Spleen (tissue), 11 donors: Measurements from ENCODE around the gene ADPRS. TPM values are rescaled to one million over a fixed set of nuclear protein-coding genes. Genes with fewer than 3 reads are reported as not detected.

ENCODE experiments used
- DNase-seq: peaks from one replicate; pipeline ENCODE4 v3.0.0-alpha.2; 2020
- H3K27ac ChIP-seq, 8 donors: fragments of 200-600 bp; sonication (generic) in 7 of 8; 1 replicate in 4 of 8; 2 replicates in 4 of 8; pipeline versions ENCODE4 v1.5.0 to v1.8.0; 2016 to 2021; ENCODE audit warnings: inconsistent platforms in 4 of 8, mild to moderate bottlenecking in 4 of 8, moderate library complexity in 1 of 8
- H3K27me3 ChIP-seq, 7 donors: fragments of 200-600 bp; sonication (generic) in 6 of 7; replicated peaks in 1 of 7; 1 replicate in 4 of 7; 2 replicates in 3 of 7; pipeline versions ENCODE4 v1.5.0 to v1.8.0; 2016 to 2021; ENCODE audit warnings: inconsistent platforms in 3 of 7, mild to moderate bottlenecking in 1 of 7
- H3K36me3 ChIP-seq, 6 donors: fragments of 200-600 bp; sonication (generic) in 5 of 6; 1 replicate in 4 of 6; 2 replicates in 2 of 6; pipeline versions ENCODE4 v1.5.0 to v1.8.0; 2016 to 2021; ENCODE audit warnings: inconsistent platforms in 2 of 6
- H3K4me1 ChIP-seq, 6 donors: fragments of 200-600 bp; sonication (generic) in 5 of 6; 1 replicate in 3 of 6; 2 replicates in 3 of 6; pipeline versions ENCODE4 v1.5.0 to v1.8.0; 2016 to 2021; ENCODE audit warnings: inconsistent platforms in 3 of 6
- H3K4me3 ChIP-seq, 8 donors: fragments of 200-600 bp; sonication (generic) in 7 of 8; 1 replicate in 4 of 8; 2 replicates in 4 of 8; pipeline versions ENCODE4 v1.5.0 to v1.8.0; 2016 to 2021; ENCODE audit warnings: inconsistent platforms in 4 of 8, mild to moderate bottlenecking in 4 of 8, moderate library complexity in 2 of 8
- H3K9me3 ChIP-seq, 8 donors: fragments of 200-600 bp; sonication (generic) in 7 of 8; 1 replicate in 4 of 8; 2 replicates in 4 of 8; pipeline versions ENCODE4 v1.5.0 to v1.8.0; 2016 to 2021; ENCODE audit warnings: inconsistent platforms in 4 of 8
- POLR2A ChIP-seq, 3 donors: fragments of 450-650 bp; IDR thresholded peaks; one replicate each; pipeline ENCODE4 v1.5.1; 2017; ENCODE audit warnings: antibody characterized with exemption in 3 of 3, mild to moderate bottlenecking in 1 of 3
- POLR2AphosphoS5 ChIP-seq, 3 donors: sonication (generic); formaldehyde crosslinking; IDR thresholded peaks; one replicate each; pipeline ENCODE4 v1.5.1; 2017; ENCODE audit warnings: antibody characterized with exemption in 3 of 3
- WGBS, 5 donors: extraction: QIAGEN DNeasy Blood & Tissue Kit in 3 of 5; methylation state at CpG; one replicate each; pipeline versions ENCODE4 v1.1.5 to v1.1.7; 2013 to 2018; 5-methylcytosine and 5-hydroxymethylcytosine counted together
- intact Hi-C: fragments of 100-400 bp; cut with DNase I; formaldehyde crosslinking; loops from one replicate; pipeline ENCODE4 v1.15.0; 2023; ENCODE audit warnings: low total_unique reads
- polyA plus RNA-seq, 3 donors: library from polyadenylated mRNA; stranded (reverse); fragments of 200-250 nt; gene quantifications; one replicate each; pipeline ENCODE4 v1.2.1, GENCODE V29; 2013
- total RNA-seq, 7 donors: library from RNA; depleted of rRNA in 3 of 7; stranded (reverse); fragments of >200 nt in 3 of 7; fragmentation: NEBNext Ultra II Directional in 4 of 7; extraction: Animal tissue kit (Norgen Biotek cat#: 25700) in 4 of 7; gene quantifications; one replicate each; pipeline versions ENCODE4 v1.1.0 to v1.2.1, GENCODE V29; 2016 to 2021
- TF ChIP-seq, protein P1 (sequence below), 11 experiments: fragments of 200-600 bp in 7 of 11; fragments of 450-650 bp in 4 of 11; sonication (generic) in 4 of 11; IDR thresholded peaks in 8 of 11; conservative IDR thresholded peaks in 3 of 11; 1 replicate in 7 of 11; 2 replicates in 4 of 11; pipeline versions ENCODE4 v1.4.0 to v1.8.0; 2016 to 2021; ENCODE audit warnings: antibody characterized with exemption in 11 of 11, inconsistent platforms in 4 of 11, mild to moderate bottlenecking in 1 of 11
- donor health status: healthy with polysubstance abuse.
- donor health status: DM: no; HTN: no; CAD: no; lungs with moderate emphysema.
- donor health status: DM: no; HTN: no; CAD: no.
- donor health status: Bipolar disorder and iron deficiency.
- donor health status: healthy.
- donor health status: DM: no; HTN: no; CAD: no.
- donor health status: DM: yes; HTN: yes; CAD: no.

Gene ADPRS
- total and polyA plus RNA-seq, 10 donors: 21.3 to 44.9 (median 26.2) TPM

DNA sequence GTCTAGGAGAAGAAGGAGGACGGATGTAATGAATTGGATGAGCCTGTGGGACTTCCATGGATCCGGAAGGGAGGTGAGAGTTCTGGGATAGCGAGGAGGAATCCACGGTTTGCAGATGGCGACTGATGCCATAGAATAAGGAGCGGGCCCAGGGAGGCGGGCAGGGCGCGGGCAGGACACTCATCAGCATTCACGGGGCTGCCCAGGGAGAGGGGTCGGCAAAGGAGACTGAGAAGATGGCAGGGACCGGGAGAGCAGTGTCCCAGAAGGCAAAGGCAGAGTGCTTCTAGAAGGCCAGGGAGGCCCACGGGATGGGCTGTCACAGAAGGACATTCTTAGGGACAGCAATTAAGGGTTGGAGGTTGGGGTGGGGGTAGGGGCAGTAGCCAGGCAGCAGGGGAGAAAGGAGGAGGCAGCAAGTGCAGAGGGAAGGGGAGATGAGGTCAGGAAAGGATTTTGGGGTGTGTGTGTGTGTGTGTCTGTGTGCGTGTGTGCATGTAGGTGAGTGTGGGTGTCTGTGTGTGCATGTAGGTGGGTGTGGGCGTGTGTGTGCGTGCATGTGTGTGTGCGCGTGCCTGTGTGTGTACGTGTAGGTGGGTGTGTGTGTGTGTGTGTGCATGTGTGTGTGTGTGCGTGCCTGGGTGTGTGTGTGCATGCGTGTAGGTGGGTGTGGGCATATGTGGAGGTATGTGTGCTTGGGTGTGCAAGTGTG lies 37.5 kb downstream of the ADPRS start:
- Histone ChIP-seq H3K4me1 (peaks cover 7 to 50% (median 20%) of the 10 kb centered on the region in 6 donors), H3K36me3 (no peaks in the 10 kb centered on the region), H3K27me3 (peaks cover 0 to 35% (median 10%) of the 10 kb centered on the region in 7 donors), H3K4me3 (peak overlapping the region in 1 of 8 donors; percentile 67), H3K27ac (peak overlapping the region in 3 of 8 donors; percentile 22 to 70 (median 44)), H3K9me3 (no peaks in the 10 kb centered on the region)
- TF ChIP-seq POLR2A (IDR thresholded peaks at IDR 0.05): no peak
- 80 to 90% (median 84%) methylated on average over 21 of the region's 21 CpGs for WGBS, 5 donors
- no peak for DNase-seq
- intact Hi-C loops: no loop called here

GRCh38 chr1:36126797-36127500 lies 38.3 kb downstream of the ADPRS start:
- 64 to 82% (median 74%) methylated on average over 6 to 7 of the region's 7 CpGs for WGBS, 5 donors
- Histone ChIP-seq H3K4me1 (peaks cover 7 to 42% (median 20%) of the 10 kb centered on the region in 6 donors), H3K9me3 (no peaks in the 10 kb centered on the region), H3K36me3 (no peaks in the 10 kb centered on the region), H3K27me3 (peaks cover 0 to 35% (median 10%) of the 10 kb centered on the region in 7 donors), H3K4me3 (no peak overlapping the region), H3K27ac (no peak overlapping the region)
- no peak for DNase-seq
- TF ChIP-seq, protein P1, sequence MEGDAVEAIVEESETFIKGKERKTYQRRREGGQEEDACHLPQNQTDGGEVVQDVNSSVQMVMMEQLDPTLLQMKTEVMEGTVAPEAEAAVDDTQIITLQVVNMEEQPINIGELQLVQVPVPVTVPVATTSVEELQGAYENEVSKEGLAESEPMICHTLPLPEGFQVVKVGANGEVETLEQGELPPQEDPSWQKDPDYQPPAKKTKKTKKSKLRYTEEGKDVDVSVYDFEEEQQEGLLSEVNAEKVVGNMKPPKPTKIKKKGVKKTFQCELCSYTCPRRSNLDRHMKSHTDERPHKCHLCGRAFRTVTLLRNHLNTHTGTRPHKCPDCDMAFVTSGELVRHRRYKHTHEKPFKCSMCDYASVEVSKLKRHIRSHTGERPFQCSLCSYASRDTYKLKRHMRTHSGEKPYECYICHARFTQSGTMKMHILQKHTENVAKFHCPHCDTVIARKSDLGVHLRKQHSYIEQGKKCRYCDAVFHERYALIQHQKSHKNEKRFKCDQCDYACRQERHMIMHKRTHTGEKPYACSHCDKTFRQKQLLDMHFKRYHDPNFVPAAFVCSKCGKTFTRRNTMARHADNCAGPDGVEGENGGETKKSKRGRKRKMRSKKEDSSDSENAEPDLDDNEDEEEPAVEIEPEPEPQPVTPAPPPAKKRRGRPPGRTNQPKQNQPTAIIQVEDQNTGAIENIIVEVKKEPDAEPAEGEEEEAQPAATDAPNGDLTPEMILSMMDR (IDR thresholded peaks at IDR 0.05 in 8 of 11, conservative IDR thresholded peaks at IDR 0.05 in 3 of 11): no peak
- TF ChIP-seq POLR2A (IDR thresholded peaks at IDR 0.05) (no peak), POLR2AphosphoS5 (IDR thresholded peaks at IDR 0.05) (no peak)
- intact Hi-C loops: no loop called here

GRCh38 chr1:36128126-36128904 lies 39.6 kb downstream of the ADPRS start:
- 82 to 90% (median 87%) methylated on average over 11 of the region's 11 CpGs for WGBS, 5 donors
- no peak overlapping the region for H3K27ac ChIP-seq
- no peak for DNase-seq
- H3K4me1 ChIP-seq: peaks cover 2 to 29% (median 16%) of the 10 kb centered on the region in 6 donors
- no peak for TF ChIP-seq POLR2A (IDR thresholded peaks at IDR 0.05)
- TF ChIP-seq, protein P1 (IDR thresholded peaks at IDR 0.05 in 8 of 11, conservative IDR thresholded peaks at IDR 0.05 in 3 of 11): no peak
- no peak for TF ChIP-seq POLR2AphosphoS5 (IDR thresholded peaks at IDR 0.05)
- peaks cover 0 to 29% (median 10%) of the 10 kb centered on the region in 7 donors for H3K27me3 ChIP-seq
- no peaks in the 10 kb centered on the region for H3K9me3 ChIP-seq
- no peak overlapping the region for H3K4me3 ChIP-seq
- H3K36me3 ChIP-seq: no peaks in the 10 kb centered on the region
- intact Hi-C loops: no loop called here

DNA sequence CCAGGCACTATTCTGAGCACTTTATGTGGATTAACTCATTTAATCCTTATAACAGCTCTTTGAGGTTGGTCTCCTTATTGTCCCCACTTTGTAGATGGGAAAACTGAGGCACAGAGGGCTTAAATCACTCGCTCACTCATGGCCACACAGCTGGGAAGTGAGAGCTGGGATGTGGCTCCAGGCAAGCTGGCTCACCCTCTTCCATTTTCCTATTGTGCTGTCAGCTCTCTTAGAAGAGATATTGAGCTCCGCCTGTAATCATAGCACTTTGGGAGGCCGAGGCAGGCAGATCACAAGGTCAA lies 40.2 kb downstream of the ADPRS start:
- H3K27me3 ChIP-seq: peaks cover 0 to 24% (median 10%) of the 10 kb centered on the region in 7 donors
- H3K36me3 ChIP-seq: no peaks in the 10 kb centered on the region
- WGBS, 5 donors: 91 to 96% (median 92%) methylated on average over 3 of the region's 3 CpGs
- H3K4me1 ChIP-seq: peaks cover 0 to 23% (median 11%) of the 10 kb centered on the region in 6 donors
- no peaks in the 10 kb centered on the region for H3K9me3 ChIP-seq
- no peak for DNase-seq
- H3K27ac ChIP-seq: no peak overlapping the region
- TF ChIP-seq POLR2AphosphoS5 (IDR thresholded peaks at IDR 0.05) (no peak), POLR2A (IDR thresholded peaks at IDR 0.05) (no peak)
- TF ChIP-seq, protein P1 (IDR thresholded peaks at IDR 0.05 in 8 of 11, conservative IDR thresholded peaks at IDR 0.05 in 3 of 11): no peak
- intact Hi-C loops: no loop called here
- no peak overlapping the region for H3K4me3 ChIP-seq
